Measurements from ENCODE around the gene MAP3K21.

DNA sequence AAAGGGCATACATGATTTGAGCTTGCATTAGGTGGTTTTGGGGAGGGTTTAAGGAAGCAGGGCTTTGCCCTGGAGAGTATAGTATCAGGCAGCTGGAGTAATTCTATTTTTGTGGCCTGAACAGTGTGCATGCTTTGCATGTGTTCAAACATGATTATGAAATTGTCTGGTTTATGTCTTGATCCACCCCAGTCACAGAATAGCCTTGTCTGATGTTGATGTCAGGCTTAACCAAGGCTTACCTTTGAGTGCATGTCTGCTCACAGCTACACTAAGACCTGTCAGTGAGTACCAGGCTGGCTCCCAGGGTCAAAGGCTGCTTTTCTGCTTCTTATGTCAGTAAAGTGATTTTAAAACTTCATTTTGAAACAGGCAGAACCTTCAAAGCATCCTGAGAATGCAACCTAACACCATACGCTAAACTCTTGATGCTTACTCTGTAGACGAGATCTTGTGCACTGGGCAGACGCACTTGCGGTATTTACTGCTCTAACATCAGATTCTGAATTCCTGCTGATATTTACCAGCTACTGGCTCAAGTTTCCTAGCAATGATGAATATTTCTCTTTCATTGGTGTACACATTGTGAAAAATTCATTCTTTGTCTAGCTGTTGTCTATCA, 78.9 kb downstream of the MAP3K21 start:
- TF ChIP-seq, protein P1, sequence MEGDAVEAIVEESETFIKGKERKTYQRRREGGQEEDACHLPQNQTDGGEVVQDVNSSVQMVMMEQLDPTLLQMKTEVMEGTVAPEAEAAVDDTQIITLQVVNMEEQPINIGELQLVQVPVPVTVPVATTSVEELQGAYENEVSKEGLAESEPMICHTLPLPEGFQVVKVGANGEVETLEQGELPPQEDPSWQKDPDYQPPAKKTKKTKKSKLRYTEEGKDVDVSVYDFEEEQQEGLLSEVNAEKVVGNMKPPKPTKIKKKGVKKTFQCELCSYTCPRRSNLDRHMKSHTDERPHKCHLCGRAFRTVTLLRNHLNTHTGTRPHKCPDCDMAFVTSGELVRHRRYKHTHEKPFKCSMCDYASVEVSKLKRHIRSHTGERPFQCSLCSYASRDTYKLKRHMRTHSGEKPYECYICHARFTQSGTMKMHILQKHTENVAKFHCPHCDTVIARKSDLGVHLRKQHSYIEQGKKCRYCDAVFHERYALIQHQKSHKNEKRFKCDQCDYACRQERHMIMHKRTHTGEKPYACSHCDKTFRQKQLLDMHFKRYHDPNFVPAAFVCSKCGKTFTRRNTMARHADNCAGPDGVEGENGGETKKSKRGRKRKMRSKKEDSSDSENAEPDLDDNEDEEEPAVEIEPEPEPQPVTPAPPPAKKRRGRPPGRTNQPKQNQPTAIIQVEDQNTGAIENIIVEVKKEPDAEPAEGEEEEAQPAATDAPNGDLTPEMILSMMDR (IDR thresholded peaks at IDR 0.05 in 8 of 11, conservative IDR thresholded peaks at IDR 0.05 in 3 of 11), result no peak
- TF ChIP-seq POLR2AphosphoS5 (IDR thresholded peaks at IDR 0.05), result no peak

Measured in spleen (tissue), 7 donors.